HCT116 (cell line): Measurements from ENCODE around the gene TEPSIN. TPM values are rescaled to one million over a fixed set of nuclear protein-coding genes. Genes with fewer than 3 reads are reported as not detected.

Source experiments
- ATAC-seq: fragments of 200-7000 bp; cut with Tn5 transposase; 2 replicates; pipeline ENCODE4 v1.9.1; 2020; ENCODE audit warnings: mild to moderate bottlenecking, moderate library complexity
- BruUV-seq: library from RNA; stranded (reverse); fragments of 400-500 nt; replicated peaks from 2 replicates; lab custom pipeline; 2021; lab: Mats Ljungman, UMichigan
- CTCF ChIA-PET: fragments of 300-600 bp; sonication (Branson Sonifier 250); formaldehyde crosslinking; loops from one replicate; lab custom pipeline; 2021; ENCODE audit warnings: antibody characterized with exemption; lab: Charles Lee
- POLR2A ChIA-PET: fragments of 300-600, 350-600 bp; sonication (Branson Sonifier 250); formaldehyde crosslinking; loops from one replicate; lab custom pipeline; 2021; ENCODE audit warnings: antibody characterized with exemption; lab: Charles Lee
- RAD21 ChIA-PET, 2 experiments: fragments of 300-600 bp; sonication (Branson Sonifier 250); formaldehyde crosslinking; loops; one replicate each; lab custom pipeline; 2023; ENCODE audit warnings: low total read pairs in 2 of 2; ENCODE audit not compliant: uncharacterized antibody in 2 of 2, unreplicated experiment in 2 of 2, low non-redundant PET in 1 of 2; lab: Charles Lee
- DNase-seq: peaks from one replicate; pipeline ENCODE4 v3.0.0-alpha.2; 2010; ENCODE audit warnings: low read depth, low spot score
- H2AFZ ChIP-seq: fragments of 200-600 bp; shearing (Covaris generic), sonication (generic); 2 replicates; pipeline ENCODE4 v1.6.1; 2017; ENCODE audit warnings: low read depth, mixed run types, mixed read lengths, antibody characterized with exemption, low read length; ENCODE audit not compliant: poor library complexity, severe bottlenecking
- H3K27ac ChIP-seq: 2 replicates; pipeline ENCODE4 v1.5.1; 2012; ENCODE audit warnings: low read depth, low read length
- H3K27me3 ChIP-seq: fragments of 200-600 bp; sonication (generic); 2 replicates; pipeline ENCODE4 v1.6.1; 2016; ENCODE audit warnings: mixed run types, low read length, mixed read lengths; ENCODE audit not compliant: insufficient read depth
- H3K36me3 ChIP-seq, 2 experiments: fragments of 200-500 bp in 1 of 2; fragments of 200-600 bp in 1 of 2; sonication (Bioruptor generic) in 1 of 2; sonication (generic) in 1 of 2; 2 replicates each; pipeline versions ENCODE4 v1.5.1 to v1.6.1; 2014 to 2016; ENCODE audit warnings: low read length in 2 of 2, inconsistent platforms in 1 of 2, mixed read lengths in 1 of 2, mixed run types in 1 of 2; ENCODE audit not compliant: insufficient read depth in 2 of 2, control insufficient read depth in 1 of 2
- H3K4me1 ChIP-seq, 2 experiments: fragments of 200-600 bp in 1 of 2; sonication (generic) in 1 of 2; 2 replicates each; pipeline versions ENCODE4 v1.5.1 to v1.6.1; 2012 to 2017; ENCODE audit warnings: low read length in 2 of 2, inconsistent platforms in 1 of 2, mild to moderate bottlenecking in 1 of 2, mixed read lengths in 1 of 2, mixed run types in 1 of 2, moderate library complexity in 1 of 2; ENCODE audit not compliant: insufficient read depth in 2 of 2, control insufficient read depth in 1 of 2
- H3K4me2 ChIP-seq: fragments of 200-600 bp; sonication (generic); 2 replicates; pipeline ENCODE4 v1.6.1; 2017; ENCODE audit warnings: mixed run types, low read length, mixed read lengths
- H3K4me3 ChIP-seq, 2 experiments: fragments of 200-600 bp in 1 of 2; sonication (generic) in 1 of 2; replicated peaks in 1 of 2; 2 replicates each; pipeline ENCODE4 v1.5.1; 2011 to 2016; ENCODE audit warnings: low read length in 2 of 2, control low read depth in 1 of 2, low read depth in 1 of 2, mild to moderate bottlenecking in 1 of 2, mixed read lengths in 1 of 2, mixed run types in 1 of 2
- H3K79me2 ChIP-seq: fragments of 200-600 bp; sonication (generic); 2 replicates; pipeline ENCODE4 v1.6.1; 2017; ENCODE audit warnings: mild to moderate bottlenecking, mixed run types, low read length, moderate library complexity, mixed read lengths; ENCODE audit not compliant: insufficient read depth
- H3K9ac ChIP-seq: fragments of 200-600 bp; sonication (generic); 2 replicates; pipeline ENCODE4 v1.6.1; 2016; ENCODE audit warnings: low read length, mixed read lengths
- H3K9me2 ChIP-seq: fragments of 200-600 bp; sonication (generic), shearing (Covaris generic); 2 replicates; pipeline ENCODE4 v1.6.1; 2017; ENCODE audit warnings: mixed run types, mild to moderate bottlenecking, moderate library complexity; ENCODE audit not compliant: insufficient read depth
- H3K9me3 ChIP-seq, 2 experiments: fragments of 200-500 bp in 1 of 2; fragments of 200-600 bp in 1 of 2; sonication (Bioruptor generic) in 1 of 2; sonication (generic) in 1 of 2; 2 replicates each; pipeline ENCODE4 v1.6.1; 2014 to 2017; ENCODE audit warnings: low read length in 2 of 2, mixed read lengths in 2 of 2, inconsistent platforms in 1 of 2, low read depth in 1 of 2, mild to moderate bottlenecking in 1 of 2, mixed run types in 1 of 2, moderate library complexity in 1 of 2; ENCODE audit not compliant: control insufficient read depth in 1 of 2, insufficient read depth in 1 of 2
- H4K20me1 ChIP-seq: fragments of 200-600 bp; sonication (generic), shearing (Covaris generic); 2 replicates; pipeline ENCODE4 v1.6.1; 2017; ENCODE audit warnings: mixed run types, mild to moderate bottlenecking, moderate library complexity; ENCODE audit not compliant: insufficient read depth
- ATF3 ChIP-seq: IDR thresholded peaks from 2 replicates; pipeline ENCODE4 v1.6.1; 2012
- CBX3 ChIP-seq: IDR thresholded peaks from 2 replicates; pipeline ENCODE4 v1.6.1; 2012; ENCODE audit warnings: low read depth
- EZH2 ChIP-seq: fragments of 200-600 bp; sonication (generic); IDR thresholded peaks from 2 replicates; pipeline ENCODE4 v1.6.1; 2017; ENCODE audit warnings: antibody characterized with exemption, mixed run types
- EZH2phosphoT487 ChIP-seq: fragments of 200-600 bp; IDR thresholded peaks from 2 replicates; pipeline ENCODE4 v1.6.1; 2018; ENCODE audit warnings: antibody characterized with exemption, borderline replicate concordance
- FOSL1 ChIP-seq: IDR thresholded peaks from 2 replicates; pipeline ENCODE4 v1.6.1; 2012; ENCODE audit warnings: low read depth
- POLR2A ChIP-seq: IDR thresholded peaks from 2 replicates; pipeline ENCODE4 v1.7.0; 2011; ENCODE audit warnings: borderline replicate concordance; ENCODE audit not compliant: insufficient read depth, insufficient read length; ENCODE audit errors: extremely low read depth
- POLR2AphosphoS5 ChIP-seq: IDR thresholded peaks from 2 replicates; pipeline ENCODE4 v1.6.1; 2011; ENCODE audit warnings: mild to moderate bottlenecking, low read depth, low read length, moderate library complexity
- SIN3A ChIP-seq: IDR thresholded peaks from 2 replicates; pipeline ENCODE4 v1.6.1; 2012; ENCODE audit warnings: low read depth
- SP1 ChIP-seq: IDR thresholded peaks from 2 replicates; pipeline ENCODE4 v1.6.1; 2012; ENCODE audit warnings: low read depth
- SRF ChIP-seq: IDR thresholded peaks from 2 replicates; pipeline ENCODE4 v1.6.1; 2012; ENCODE audit warnings: low read depth
- TCF7L2 ChIP-seq: IDR thresholded peaks from 2 replicates; pipeline ENCODE4 v1.7.0; 2011; ENCODE audit warnings: borderline replicate concordance, inconsistent platforms; ENCODE audit not compliant: insufficient read depth, insufficient read length; ENCODE audit errors: extremely low read depth
- ZNF274 ChIP-seq: fragments of 200-500 bp; sonication (Bioruptor generic); IDR thresholded peaks from 2 replicates; pipeline ENCODE4 v1.6.1; 2014; ENCODE audit warnings: mild to moderate bottlenecking, low read depth, low read length, inconsistent platforms
- intact Hi-C: fragments of 100-400 bp; cut with micrococcal nuclease; formaldehyde crosslinking; loops from 2 replicates; pipeline ENCODE4 v1.10.0; 2022
- total RNA-seq: library from RNA; stranded (reverse); gene quantifications from one replicate; pipeline ENCODE4 v1.2.1, GENCODE V29; 2021; ENCODE audit not compliant: unreplicated experiment

TEPSIN gene
- total RNA-seq, 1 experiment from 2014 or later, result 50.6 TPM

- peaks cover 33 to 38% of the 10 kb centered on the region in 2 experiments; a peak in 3 of 4 replicates for H3K36me3 ChIP-seq
- DNase-seq, result no peak
- no peak overlapping the region for H3K4me2 ChIP-seq
- ChIA-PET RAD21 (no interaction called here), CTCF (no interaction called here), POLR2A (no interaction called here)
- 0 out of 2 replicates have a peak overlapping the region, but pooled peaks have one; percentile 6 for H3K27ac ChIP-seq
- no peaks in the 10 kb centered on the region for H3K9me3 ChIP-seq
- no peaks in the 10 kb centered on the region for H3K9me2 ChIP-seq
- H4K20me1 ChIP-seq, result no peaks in the 10 kb centered on the region
- BruUV-seq, result no TSS peak
- H3K4me1 ChIP-seq, result no peaks in the 10 kb centered on the region
- TF ChIP-seq ZNF274 (no peak), EZH2phosphoT487 (no peak), EZH2 (no peak), SRF (no peak), CBX3 (no peak), TCF7L2 (no peak), POLR2A (no peak)
- H3K9ac ChIP-seq, result no peak overlapping the region
- no peaks in the 10 kb centered on the region for H3K27me3 ChIP-seq
- intact Hi-C loops, result no loop called here
- peaks cover 58% of the 10 kb centered on the region for H3K79me2 ChIP-seq
- no peak for ATAC-seq
- H3K4me3 ChIP-seq, result no peak overlapping the region
- no peak overlapping the region for H2AFZ ChIP-seq
Observed at GRCh38 chr17:81285179-81285878, 46.5 kb upstream of the TEPSIN start.

DNA sequence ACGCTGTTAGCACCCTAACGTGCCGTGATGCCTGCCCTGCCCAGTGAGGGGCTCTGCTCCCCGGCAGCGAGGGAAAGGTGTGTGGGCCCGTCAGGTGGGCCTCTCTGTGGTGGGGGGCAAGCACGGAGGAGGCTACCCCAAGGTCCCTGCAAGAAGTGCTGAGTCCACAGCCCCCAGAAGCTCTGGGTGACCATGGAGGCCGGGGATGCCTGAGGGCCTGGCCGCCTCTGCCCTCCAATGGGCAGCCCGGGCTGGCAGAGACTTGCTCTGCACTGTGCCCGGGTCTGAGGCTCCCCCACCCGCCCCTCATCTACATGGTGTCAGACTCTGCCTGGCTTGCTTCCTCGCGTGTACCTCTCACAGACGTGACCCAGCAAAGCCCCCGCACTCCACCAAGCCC, 44.0 kb upstream of the TEPSIN start:
- Histone ChIP-seq H3K4me2 (no peak overlapping the region), H3K9ac (no peak overlapping the region), H4K20me1 (no peaks in the 10 kb centered on the region), H3K36me3 (peaks cover 29 to 33% of the 10 kb centered on the region in 2 experiments; a peak in 3 of 4 replicates), H2AFZ (no peak overlapping the region), H3K79me2 (peaks cover 48% of the 10 kb centered on the region), H3K27me3 (no peaks in the 10 kb centered on the region), H3K9me2 (no peaks in the 10 kb centered on the region), H3K9me3 (no peaks in the 10 kb centered on the region), H3K4me1 (no peaks in the 10 kb centered on the region), H3K4me3 (no peak overlapping the region), H3K27ac (no peak overlapping the region)
- DNase-seq (no peak), ATAC-seq (no peak)
- TF ChIP-seq SP1 (no peak), FOSL1 (no peak), EZH2 (no peak), POLR2AphosphoS5 (no peak), SIN3A (no peak), ATF3 (no peak)
- CTCF ChIA-PET, result no interaction called here
- no TSS peak for BruUV-seq
- RAD21 ChIA-PET, result no interaction called here
- intact Hi-C loops, result no loop called here
- POLR2A ChIA-PET, result no interaction called here
